Brain microvascular endothelial cell (primary cell): ENCODE data around the gene FAM236B.
"Not testable (repeated sequence)": the region's sequence is repeated elsewhere in the genome, so short reads cannot be mapped to it uniquely, and the experiment has no call there.

ENCODE experiments used
- DNase-seq: peaks from one replicate; pipeline ENCODE4 v3.0.0-alpha.2; 2020
- H3K27ac ChIP-seq: fragments of 250-450 bp; sonication (Bioruptor Pico); 2 replicates; pipeline ENCODE4 v1.5.1; 2020; ENCODE audit warnings: mild to moderate bottlenecking, moderate library complexity
- H3K27me3 ChIP-seq: fragments of 250-450 bp; sonication (Bioruptor Pico); replicated peaks from 2 replicates; pipeline ENCODE4 v1.5.1; 2020; ENCODE audit warnings: mild to moderate bottlenecking
- H3K36me3 ChIP-seq: fragments of 250-450 bp; sonication (Bioruptor Pico); replicated peaks from 2 replicates; pipeline ENCODE4 v1.5.1; 2020; ENCODE audit warnings: mild to moderate bottlenecking
- H3K4me3 ChIP-seq: 2 replicates; pipeline ENCODE4 v1.5.1; 2011; ENCODE audit warnings: low read depth, mild to moderate bottlenecking, control low read depth, low read length, moderate library complexity
- CTCF ChIP-seq: IDR thresholded peaks from 2 replicates; pipeline ENCODE4 v1.5.1; 2011; ENCODE audit warnings: low read depth, mild to moderate bottlenecking, moderate library complexity, low read length, control low read depth, inconsistent platforms; ENCODE audit errors: missing control alignments
- in situ Hi-C: cut with HindIII; loops from 2 replicates; pipeline ENCODE4 v1.10.0; 2017; ENCODE audit warnings: low sequenced_read_pairs, low pct_ligation_motif_present

FAM236B gene

DNA sequence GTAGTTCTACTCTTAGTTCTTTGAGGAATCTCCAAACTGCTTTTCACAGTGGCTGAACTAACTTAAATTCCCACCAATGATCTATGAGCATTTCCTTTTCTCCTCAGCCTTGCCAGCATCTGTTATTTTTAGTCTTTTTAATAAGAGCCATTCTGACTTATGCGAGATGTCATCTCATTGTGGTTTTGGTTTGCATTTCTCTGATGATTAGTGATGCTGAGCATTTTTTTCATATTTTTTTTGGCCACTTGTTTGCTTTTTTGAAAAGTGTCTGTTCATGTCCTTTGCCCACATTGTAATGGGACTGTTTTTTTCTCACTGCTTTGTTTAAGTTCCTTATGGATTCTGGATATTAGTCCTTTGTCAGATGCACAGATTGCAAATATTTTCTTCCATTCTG lies 46.9 kb downstream of the FAM236B start:
- no peak for TF ChIP-seq CTCF
- H3K27me3 ChIP-seq = no peaks in the 10 kb centered on the region
- H3K36me3 ChIP-seq = no peaks in the 10 kb centered on the region
- H3K27ac ChIP-seq = no peak overlapping the region
- peak; percentile 12 for DNase-seq
- in situ Hi-C loops = no loop called here
- no peak overlapping the region for H3K4me3 ChIP-seq

DNA sequence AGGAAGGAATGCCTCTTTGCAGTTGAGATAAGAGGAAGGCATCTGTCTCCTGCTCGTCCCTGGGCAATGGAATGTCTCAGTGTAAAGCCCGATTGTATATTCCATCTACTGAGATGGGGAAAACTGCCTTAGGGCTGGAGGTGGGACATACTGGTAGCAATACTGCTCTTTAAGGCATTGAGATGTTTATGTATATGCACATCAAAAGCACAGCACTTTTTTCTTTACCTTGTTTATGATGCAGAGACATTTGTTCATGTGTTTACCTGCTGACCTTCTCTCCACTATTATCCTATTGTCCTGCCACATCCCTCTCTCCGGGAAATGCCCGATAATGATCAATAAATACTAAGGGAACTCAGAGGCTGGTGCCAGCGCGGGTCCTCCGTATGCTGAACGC lies 48.8 kb downstream of the FAM236B start:
- H3K27ac ChIP-seq, DNase-seq, H3K36me3 ChIP-seq, H3K27me3 ChIP-seq, H3K4me3 ChIP-seq, in situ Hi-C loops: not testable (repeated sequence)
